Panc1 (cell line): Measurements from ENCODE around the gene SLC16A3. TPM values are rescaled to one million over a fixed set of nuclear protein-coding genes. Genes with fewer than 3 reads are reported as not detected.

Experiments used
- ATAC-seq: fragments of 200-7000 bp; cut with Tn5 transposase; 2 replicates; pipeline ENCODE4 v1.9.1; 2020; ENCODE audit warnings: mild to moderate bottlenecking, moderate library complexity
- BruUV-seq: library from RNA; stranded (reverse); fragments of 400-500 nt; replicated peaks from 2 replicates; lab custom pipeline; 2021; lab: Mats Ljungman, UMichigan
- CTCF ChIA-PET: fragments of 300-600 bp; sonication (Branson Sonifier 250); formaldehyde crosslinking; loops from one replicate; lab custom pipeline; 2022; ENCODE audit warnings: antibody characterized with exemption; lab: Charles Lee
- POLR2A ChIA-PET: fragments of 300-600 bp; sonication (Branson Sonifier 250); formaldehyde crosslinking; loops from one replicate; lab custom pipeline; 2022; ENCODE audit warnings: antibody characterized with exemption; lab: Charles Lee
- DNase-seq: peaks from one replicate; pipeline ENCODE4 v3.0.0-alpha.2; 2010; ENCODE audit warnings: low read depth, low spot score
- H3K27ac ChIP-seq: 2 replicates; pipeline ENCODE4 v1.5.1; 2011; ENCODE audit warnings: mild to moderate bottlenecking, low read length, inconsistent platforms
- H3K27me3 ChIP-seq: fragments of 200-500 bp; sonication (Bioruptor generic); 2 replicates; pipeline ENCODE4 v1.6.0; 2014; ENCODE audit warnings: low read length, inconsistent platforms; ENCODE audit not compliant: control insufficient read depth, insufficient read depth
- H3K36me3 ChIP-seq: fragments of 200-500 bp; sonication (Bioruptor generic); 2 replicates; pipeline ENCODE4 v1.5.1; 2014; ENCODE audit warnings: inconsistent platforms, mild to moderate bottlenecking, low read length, moderate library complexity; ENCODE audit not compliant: control insufficient read depth, insufficient read depth
- H3K4me1 ChIP-seq: 2 replicates; pipeline ENCODE4 v1.5.1; 2011; ENCODE audit warnings: inconsistent platforms, mild to moderate bottlenecking, low read length, moderate library complexity; ENCODE audit not compliant: control insufficient read depth, insufficient read depth
- H3K4me3 ChIP-seq, 2 experiments: 2 replicates each; pipeline ENCODE4 v1.5.1; 2011 to 2012; ENCODE audit warnings: low read depth in 2 of 2, low read length in 2 of 2, mild to moderate bottlenecking in 2 of 2, inconsistent platforms in 1 of 2, moderate library complexity in 1 of 2
- H3K9me3 ChIP-seq: fragments of 200-500 bp; sonication (Bioruptor generic); 2 replicates; pipeline ENCODE4 v1.5.1; 2014; ENCODE audit warnings: low read depth, mild to moderate bottlenecking, inconsistent platforms, low read length, moderate library complexity; ENCODE audit not compliant: control insufficient read depth, insufficient read depth
- CTCF ChIP-seq: fragments of 450-650 bp; IDR thresholded peaks from 2 replicates; pipeline ENCODE4 v1.5.1; 2017; ENCODE audit warnings: mild to moderate bottlenecking
- POLR2AphosphoS5 ChIP-seq: IDR thresholded peaks from 2 replicates; pipeline ENCODE4 v1.6.1; 2012; ENCODE audit warnings: mild to moderate bottlenecking, low read depth, low read length, moderate library complexity
- REST ChIP-seq, 2 experiments: IDR thresholded peaks; 2 replicates each; pipeline ENCODE4 v1.6.1; 2011 to 2012; ENCODE audit warnings: low read depth in 2 of 2, control low read depth in 1 of 2, low read length in 1 of 2, mild to moderate bottlenecking in 1 of 2, moderate library complexity in 1 of 2; ENCODE audit not compliant: insufficient read depth in 1 of 2
- SIN3A ChIP-seq: IDR thresholded peaks from 2 replicates; pipeline ENCODE4 v1.6.1; 2012; ENCODE audit warnings: low read depth, mild to moderate bottlenecking, low read length, moderate library complexity, borderline replicate concordance; ENCODE audit not compliant: insufficient read depth
- TCF7L2 ChIP-seq: IDR thresholded peaks from 2 replicates; pipeline ENCODE4 v1.6.1; 2011; ENCODE audit warnings: mild to moderate bottlenecking, low read depth, low read length, inconsistent platforms
- in situ Hi-C: cut with HindIII; loops from 2 replicates; pipeline ENCODE4 v1.10.0; 2016; ENCODE audit warnings: low sequenced_read_pairs, low pct_unique_long_range_greater_than_20kb
- intact Hi-C: fragments of 100-400 bp; cut with micrococcal nuclease; formaldehyde crosslinking; loops from one replicate; pipeline ENCODE4 v1.10.0; 2022; ENCODE audit not compliant: unreplicated experiment
- total RNA-seq: library from RNA; stranded (reverse); gene quantifications from one replicate; pipeline ENCODE4 v1.2.1, GENCODE V29; 2021; ENCODE audit not compliant: unreplicated experiment

SLC16A3 gene
- total RNA-seq, 1 experiment from 2014 or later: 581 TPM

GRCh38 chr17:82236142-82236971 lies 7.5 kb downstream of the SLC16A3 start:
- Histone ChIP-seq H3K27ac (peak overlapping the region; percentile 94), H3K36me3 (peaks cover 2% of the 10 kb centered on the region), H3K4me1 (peaks cover 94% of the 10 kb centered on the region), H3K4me3 (no peak overlapping the region; a peak in 1 of 4 replicates), H3K9me3 (no peaks in the 10 kb centered on the region), H3K27me3 (no peaks in the 10 kb centered on the region)
- in situ Hi-C loops (no loop called here), intact Hi-C loops (loop anchor here (10.0 kb wide), 1 partner anchor 132 kb away; no protein-coding TSS in a partner anchor)
- ChIA-PET CTCF (interaction anchor here (1.1 kb wide), 1 partner anchor 29 kb away, joined by 4 read pairs; no protein-coding TSS in a partner anchor), POLR2A (interaction anchor here (0.5 to 0.6 kb wide), 2 partner anchors 31 to 252 kb away, joined by 4 to 7 read pairs; no protein-coding TSS in a partner anchor)
- DNase-seq (no peak), ATAC-seq (peak; percentile 2; the same call in 1 of the 2 replicates)
- TF ChIP-seq TCF7L2 (no peak), POLR2AphosphoS5 (peak; percentile 65; the same call in 1 of the 2 replicates), REST (IDR thresholded peaks at IDR 0.05; ENCODE audit: insufficient read depth in 1 of 2, low read depth in 2 of 2, low read length in 1 of 2) (peak in 1 of 2 experiments; percentile 12; a peak in 1 of 4 replicates), CTCF (peak; percentile 98), SIN3A (no peak)
- no TSS peak for BruUV-seq

- no peak for TF ChIP-seq TCF7L2
- TF ChIP-seq SIN3A: no peak
- TF ChIP-seq POLR2AphosphoS5: no peak
- no peak for TF ChIP-seq REST (IDR thresholded peaks at IDR 0.05; ENCODE audit: insufficient read depth in 1 of 2, low read depth in 2 of 2, low read length in 1 of 2)
- no peak for TF ChIP-seq CTCF
- DNase-seq: no peak
- Histone ChIP-seq H3K36me3 (peaks cover 2% of the 10 kb centered on the region), H3K4me3 (no peak overlapping the region), H3K9me3 (no peaks in the 10 kb centered on the region), H3K4me1 (peaks cover 97% of the 10 kb centered on the region), H3K27ac (peak overlapping the region; percentile 94), H3K27me3 (no peaks in the 10 kb centered on the region)
- intact Hi-C loops (loop anchor here (10.0 kb wide), 1 partner anchor 132 kb away; no protein-coding TSS in a partner anchor), in situ Hi-C loops (no loop called here)
- no TSS peak for BruUV-seq
- POLR2A ChIA-PET: no interaction called here
- CTCF ChIA-PET: interaction anchor here (1.1 kb wide), 1 partner anchor 30 kb away, joined by 4 read pairs; no protein-coding TSS in a partner anchor
- ATAC-seq: no peak
Measured at GRCh38 chr17:82237083-82237745, 8.4 kb downstream of the SLC16A3 start.
